HFF-Myc (cell line): Measurements from ENCODE around the gene WWOX.

ENCODE experiments used
- DNase-seq: peaks from one replicate; pipeline ENCODE4 v3.0.0-alpha.2; 2011; ENCODE audit warnings: low read depth; ENCODE audit errors: extremely low read depth
- H3K4me3 ChIP-seq: replicated peaks from 2 replicates; pipeline ENCODE4 v1.5.1; 2011; ENCODE audit warnings: low read depth, mild to moderate bottlenecking, control low read depth, low read length
- TF ChIP-seq, protein P1 (sequence below): IDR thresholded peaks from 2 replicates; pipeline ENCODE4 v1.5.1; 2012; ENCODE audit warnings: mild to moderate bottlenecking, low read depth, low read length, control low read depth; ENCODE audit errors: missing control alignments

Gene WWOX

DNA sequence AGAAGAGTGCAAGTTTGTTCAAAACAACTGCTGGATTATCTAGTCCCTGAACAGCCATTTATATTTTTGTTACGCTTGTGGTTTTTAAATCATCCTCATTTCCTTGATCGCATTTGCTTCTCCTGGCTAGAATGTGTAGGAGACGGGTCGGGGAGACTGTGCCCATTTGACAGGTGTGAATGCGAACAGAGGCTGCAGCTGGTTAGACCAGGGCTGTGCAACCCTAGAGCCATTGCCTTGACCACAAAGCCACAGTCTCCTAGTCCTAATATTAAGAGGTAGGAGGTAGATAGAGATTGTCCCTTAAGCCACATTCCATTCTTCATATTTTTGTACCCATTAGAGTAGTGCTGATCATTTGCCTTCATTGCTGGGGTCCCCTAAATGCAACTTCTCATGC, 639.1 kb downstream of the WWOX start:
- H3K4me3 ChIP-seq = no peak overlapping the region
- TF ChIP-seq, protein P1, sequence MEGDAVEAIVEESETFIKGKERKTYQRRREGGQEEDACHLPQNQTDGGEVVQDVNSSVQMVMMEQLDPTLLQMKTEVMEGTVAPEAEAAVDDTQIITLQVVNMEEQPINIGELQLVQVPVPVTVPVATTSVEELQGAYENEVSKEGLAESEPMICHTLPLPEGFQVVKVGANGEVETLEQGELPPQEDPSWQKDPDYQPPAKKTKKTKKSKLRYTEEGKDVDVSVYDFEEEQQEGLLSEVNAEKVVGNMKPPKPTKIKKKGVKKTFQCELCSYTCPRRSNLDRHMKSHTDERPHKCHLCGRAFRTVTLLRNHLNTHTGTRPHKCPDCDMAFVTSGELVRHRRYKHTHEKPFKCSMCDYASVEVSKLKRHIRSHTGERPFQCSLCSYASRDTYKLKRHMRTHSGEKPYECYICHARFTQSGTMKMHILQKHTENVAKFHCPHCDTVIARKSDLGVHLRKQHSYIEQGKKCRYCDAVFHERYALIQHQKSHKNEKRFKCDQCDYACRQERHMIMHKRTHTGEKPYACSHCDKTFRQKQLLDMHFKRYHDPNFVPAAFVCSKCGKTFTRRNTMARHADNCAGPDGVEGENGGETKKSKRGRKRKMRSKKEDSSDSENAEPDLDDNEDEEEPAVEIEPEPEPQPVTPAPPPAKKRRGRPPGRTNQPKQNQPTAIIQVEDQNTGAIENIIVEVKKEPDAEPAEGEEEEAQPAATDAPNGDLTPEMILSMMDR = no peak
- no peak for DNase-seq

DNA sequence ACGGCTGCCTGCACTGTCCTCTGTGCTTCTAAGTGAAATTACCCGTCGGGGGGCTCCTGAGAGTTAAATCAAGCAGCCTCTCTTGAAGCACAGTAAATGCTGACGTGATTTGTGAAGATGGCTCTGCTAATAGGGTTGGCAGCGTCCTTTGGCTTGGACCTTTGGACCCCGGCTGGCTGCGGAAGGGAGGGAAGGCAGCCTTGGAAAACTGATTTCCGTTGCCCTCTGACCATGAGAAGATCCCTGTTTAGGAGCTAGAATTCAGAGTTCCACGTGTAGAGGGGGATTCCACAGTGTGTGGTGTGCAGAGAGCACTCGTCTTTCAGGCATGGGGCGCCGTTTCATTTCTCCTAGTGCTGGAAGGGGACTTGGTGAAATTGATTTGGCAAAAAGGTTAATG, 640.8 kb downstream of the WWOX start:
- TF ChIP-seq, protein P1 = no peak
- no peak for DNase-seq
- no peak overlapping the region for H3K4me3 ChIP-seq

DNA sequence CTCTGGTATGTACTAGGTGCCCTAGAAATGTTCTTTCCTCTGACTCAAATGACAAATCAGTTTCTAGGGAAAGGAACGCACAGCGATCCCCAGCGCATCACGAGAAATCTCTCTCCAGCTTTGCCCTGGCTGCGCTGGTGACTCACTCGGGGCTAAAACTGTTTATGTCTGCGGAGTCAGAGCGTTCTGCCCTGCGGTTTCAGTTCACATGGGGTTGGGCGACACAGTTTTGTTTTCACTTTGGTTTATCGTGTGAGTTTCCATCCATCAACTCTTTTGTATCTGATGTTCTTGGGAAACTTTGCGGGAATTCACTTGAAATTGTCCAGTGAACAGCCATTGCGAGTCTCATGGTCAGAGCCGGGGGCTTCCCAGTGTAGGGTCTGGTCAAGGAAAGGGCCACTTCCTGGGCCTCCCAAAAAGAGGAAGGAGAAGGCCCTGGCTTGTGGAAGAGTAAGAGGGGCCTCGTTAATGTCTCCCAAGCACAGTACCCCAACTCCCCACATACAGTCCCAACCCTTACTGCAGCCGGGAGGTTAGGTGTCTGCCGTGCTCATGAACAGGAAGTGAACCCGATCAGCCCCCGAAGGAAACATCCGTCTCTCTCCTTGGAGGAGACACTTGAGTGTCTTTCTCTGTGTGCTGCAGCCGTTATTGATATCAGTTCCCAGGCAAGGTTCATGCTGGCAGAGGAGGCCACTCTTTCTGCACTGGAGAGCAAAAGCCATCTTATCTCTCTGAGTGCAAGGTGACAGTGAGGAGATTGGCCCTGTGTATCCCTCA, 643.2 kb downstream of the WWOX start:
- no peak overlapping the region for H3K4me3 ChIP-seq
- DNase-seq = no peak

DNA sequence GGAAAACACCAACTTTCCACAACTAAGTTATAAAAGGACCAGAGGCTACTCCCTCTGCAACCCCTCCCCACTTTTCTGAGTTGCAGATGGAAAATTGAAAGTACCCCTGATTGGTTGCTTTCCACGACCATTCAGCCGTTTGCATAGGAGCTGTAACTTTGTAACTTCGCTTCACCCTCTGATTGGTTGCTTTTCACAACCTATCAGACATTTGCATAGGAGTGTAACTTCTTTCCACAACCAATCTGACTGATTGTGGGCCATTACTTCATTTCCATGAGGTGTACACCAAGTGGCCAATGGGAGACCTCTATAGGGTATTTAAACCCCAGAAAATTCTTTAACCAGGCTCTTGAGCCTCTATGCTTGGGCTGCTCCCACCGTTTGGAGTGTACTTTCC, 644.1 kb downstream of the WWOX start:
- TF ChIP-seq, protein P1 = no peak
- no peak overlapping the region for H3K4me3 ChIP-seq
- DNase-seq = no peak

More for the DNA sequence above, 643.2 kb downstream of the WWOX start:
- TF ChIP-seq, protein P1 = no peak

DNA sequence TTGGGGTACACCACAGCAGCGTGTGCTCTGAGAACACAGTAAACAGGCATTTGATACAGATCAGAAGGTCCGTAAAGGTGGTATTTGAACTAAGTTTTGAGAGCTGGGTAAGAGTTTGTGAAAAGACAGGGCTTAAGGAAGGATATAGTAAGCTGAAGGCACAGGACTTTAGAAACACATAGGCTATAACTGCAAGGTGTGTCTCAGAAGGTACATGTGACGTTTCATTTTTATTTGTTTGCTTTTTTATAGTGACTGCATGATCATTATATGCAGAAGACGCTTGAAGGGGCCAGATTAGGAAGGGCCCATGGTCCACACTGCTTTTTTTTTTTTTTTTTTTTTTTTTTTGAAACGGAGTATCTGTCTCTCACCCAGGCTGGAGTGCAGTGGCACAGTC, 644.6 kb downstream of the WWOX start:
- no peak overlapping the region for H3K4me3 ChIP-seq

DNA sequence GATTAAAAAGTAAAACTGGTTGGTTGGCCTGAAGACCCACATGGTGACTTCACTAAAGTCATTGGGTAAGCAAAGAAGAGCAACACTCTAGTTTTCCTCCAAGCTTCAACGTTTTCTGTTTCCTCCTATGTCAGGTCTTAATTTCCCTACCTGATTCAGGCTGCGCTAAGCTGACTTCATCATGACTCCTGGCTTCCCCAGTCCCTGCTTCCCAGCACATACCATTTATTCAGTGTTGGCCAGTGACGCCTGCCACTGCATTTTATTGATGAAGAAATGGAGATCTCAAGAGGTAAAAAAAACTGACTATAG, 645.3 kb downstream of the WWOX start:
- TF ChIP-seq, protein P1 = no peak
- H3K4me3 ChIP-seq = no peak overlapping the region

More for the DNA sequence above, 644.6 kb downstream of the WWOX start:
- TF ChIP-seq, protein P1 = no peak
- no peak for DNase-seq

More for the DNA sequence above, 645.3 kb downstream of the WWOX start:
- no peak for DNase-seq
